Ishikawa (cell line): Measurements from ENCODE around the gene CLSTN1.

ENCODE experiments used
- EGR1 ChIP-seq: IDR thresholded peaks from 2 replicates; pipeline ENCODE4 v1.6.1; 2012
- FOXM1 ChIP-seq: IDR thresholded peaks from 2 replicates; pipeline ENCODE4 v1.6.1; 2012; ENCODE audit warnings: low read depth, borderline replicate concordance
- RAD21 ChIP-seq: IDR thresholded peaks from 2 replicates; pipeline ENCODE4 v1.6.1; 2012; ENCODE audit warnings: low read depth
- TCF12 ChIP-seq: IDR thresholded peaks from 2 replicates; pipeline ENCODE4 v1.6.1; 2012; ENCODE audit warnings: low read depth
- ZBTB7A ChIP-seq: IDR thresholded peaks from 2 replicates; pipeline ENCODE4 v1.6.1; 2012; ENCODE audit warnings: low read depth

GRCh38 chr1:9847269-9847668 is 23.5 kb upstream of the CLSTN1 start:
- TF ChIP-seq TCF12 (no peak), ZBTB7A (no peak), EGR1 (no peak), FOXM1 (no peak), RAD21 (no peak)
